Adrenal gland (tissue), 12 donors: Measurements from ENCODE around the gene ACTN1. TPM values are rescaled to one million over a fixed set of nuclear protein-coding genes. Genes with fewer than 3 reads are reported as not detected.

ENCODE experiments used
- DNase-seq, 7 donors: peaks; one replicate each; pipeline ENCODE4 v3.0.0-alpha.2; 2019 to 2020
- H3K27ac ChIP-seq, 5 donors: fragments of 200-600 bp; sonication (generic) in 4 of 5; 1 replicate in 3 of 5; 2 replicates in 2 of 5; pipeline versions ENCODE4 v1.5.1 to v1.8.0; 2016 to 2020; ENCODE audit warnings: mild to moderate bottlenecking in 1 of 5
- H3K27me3 ChIP-seq: fragments of 200-600 bp; 2 replicates; pipeline ENCODE4 v1.8.0; 2021
- H3K36me3 ChIP-seq, 2 donors: fragments of 200-600 bp; replicated peaks in 1 of 2; 1 replicate in 1 of 2; 2 replicates in 1 of 2; pipeline versions ENCODE4 v1.5.1 to v1.8.0; 2018 to 2022
- H3K4me1 ChIP-seq, 2 donors: fragments of 200-600 bp; replicated peaks in 1 of 2; 1 replicate in 1 of 2; 2 replicates in 1 of 2; pipeline versions ENCODE4 v1.5.1 to v1.8.0; 2018 to 2021
- H3K4me3 ChIP-seq, 4 donors: fragments of 200-600 bp; sonication (generic) in 3 of 4; one replicate each; pipeline ENCODE4 v1.5.1; 2016 to 2018
- H3K9me3 ChIP-seq, 3 donors: fragments of 200-600 bp; sonication (generic) in 1 of 3; replicated peaks in 1 of 3; 1 replicate in 2 of 3; 2 replicates in 1 of 3; pipeline versions ENCODE4 v1.5.1 to v1.8.0; 2016 to 2021
- POLR2A ChIP-seq, 2 donors: fragments of 450-650 bp; IDR thresholded peaks; one replicate each; pipeline ENCODE4 v1.6.1; 2017; ENCODE audit warnings: antibody characterized with exemption in 2 of 2, mild to moderate bottlenecking in 2 of 2, moderate library complexity in 1 of 2
- WGBS, 4 donors: extraction: QIAGEN DNeasy Blood & Tissue Kit in 2 of 4; methylation state at CpG; one replicate each; pipeline versions ENCODE4 v1.1.5 to v1.1.7; 2013 to 2017; 5-methylcytosine and 5-hydroxymethylcytosine counted together
- intact Hi-C, 2 donors: fragments of 100-400 bp; cut with DNase I; formaldehyde crosslinking; loops; one replicate each; pipeline versions ENCODE4 v1.14.1 to v1.15.0; 2022 to 2023
- polyA plus RNA-seq, 3 donors: library from polyadenylated mRNA; stranded (reverse); fragments of 200-250 nt in 2 of 3; fragments of 350-450 nt in 1 of 3; fragmentation: Illumina TruSeq in 1 of 3; extraction: RNeasy Lipid Tissue Mini Kit (QIAGEN cat#74804) in 1 of 3; gene quantifications; one replicate each; pipeline ENCODE4 v1.2.3, GENCODE V29; 2013 to 2014
- total RNA-seq, 9 donors: library from RNA; depleted of rRNA in 4 of 9; stranded (reverse); fragments of >200 nt in 4 of 9; fragments of 120-200 nt in 1 of 9; fragmentation: NEBNext Ultra II Directional in 1 of 9; extraction: Animal tissue kit (Norgen Biotek cat#: 25700) in 1 of 9; gene quantifications; one replicate each; pipeline versions ENCODE4 v1.1.0 to v1.2.4, GENCODE V29; 2013 to 2023
- TF ChIP-seq, protein P1 (sequence below), 6 experiments: fragments of 450-650 bp in 4 of 6; fragments of 200-600 bp in 2 of 6; sonication (generic) in 1 of 6; IDR thresholded peaks; 1 replicate in 5 of 6; 2 replicates in 1 of 6; pipeline versions ENCODE4 v1.5.1 to v1.8.0; 2016 to 2021; ENCODE audit warnings: antibody characterized with exemption in 6 of 6, mild to moderate bottlenecking in 2 of 6, moderate library complexity in 1 of 6
- donor health status: healthy with polysubstance abuse.
- donor health status: Bipolar disorder and iron deficiency.
- donor health status: DM: yes; HTN: yes; CAD: no.
- donor health status: DM: no; HTN: no; CAD: no.
- donor health status: DM: no; HTN: no; CAD: no.
- donor health status: DM: yes; HTN: yes; CAD: no.

Gene ACTN1
- total and polyA plus RNA-seq, 12 donors = 11.6 to 180 (median 74.3) TPM

DNA sequence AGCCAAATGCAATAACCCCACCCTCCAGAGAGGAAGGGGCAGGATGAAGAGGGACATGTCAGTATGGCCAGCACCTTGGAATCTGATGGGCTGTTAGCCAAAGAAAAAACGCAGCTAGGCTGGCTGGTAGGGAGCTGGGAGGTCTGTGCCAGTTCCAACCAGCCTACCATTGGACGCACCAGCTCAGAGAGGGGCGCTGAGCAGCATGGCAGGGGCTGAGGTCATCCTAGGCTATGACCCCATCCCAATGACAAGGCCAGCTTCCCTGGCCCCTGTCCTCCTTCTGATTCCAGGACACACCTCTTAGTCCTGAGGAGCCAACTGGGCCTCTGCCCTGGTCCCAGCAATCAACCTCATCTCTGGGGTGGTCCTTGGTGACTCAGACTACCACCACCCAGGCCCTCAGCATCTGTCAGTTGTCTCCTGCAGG, 12.2 kb downstream of the ACTN1 start:
- no peaks in the 10 kb centered on the region for H3K9me3 ChIP-seq
- peak overlapping the region in 2 of 5 donors; percentile 11 to 23 for H3K27ac ChIP-seq
- no peaks in the 10 kb centered on the region for H3K27me3 ChIP-seq
- no peak overlapping the region for H3K4me3 ChIP-seq
- DNase-seq = peak in 6 of 7 donors; percentile 62 to 75 (median 66)
- 13 to 43% (median 32%) methylated on average over 2 to 3 of the region's 3 CpGs for WGBS, 4 donors
- intact Hi-C loops = no loop called here
- TF ChIP-seq POLR2A (IDR thresholded peaks at IDR 0.05) = no peak
- TF ChIP-seq, protein P1, sequence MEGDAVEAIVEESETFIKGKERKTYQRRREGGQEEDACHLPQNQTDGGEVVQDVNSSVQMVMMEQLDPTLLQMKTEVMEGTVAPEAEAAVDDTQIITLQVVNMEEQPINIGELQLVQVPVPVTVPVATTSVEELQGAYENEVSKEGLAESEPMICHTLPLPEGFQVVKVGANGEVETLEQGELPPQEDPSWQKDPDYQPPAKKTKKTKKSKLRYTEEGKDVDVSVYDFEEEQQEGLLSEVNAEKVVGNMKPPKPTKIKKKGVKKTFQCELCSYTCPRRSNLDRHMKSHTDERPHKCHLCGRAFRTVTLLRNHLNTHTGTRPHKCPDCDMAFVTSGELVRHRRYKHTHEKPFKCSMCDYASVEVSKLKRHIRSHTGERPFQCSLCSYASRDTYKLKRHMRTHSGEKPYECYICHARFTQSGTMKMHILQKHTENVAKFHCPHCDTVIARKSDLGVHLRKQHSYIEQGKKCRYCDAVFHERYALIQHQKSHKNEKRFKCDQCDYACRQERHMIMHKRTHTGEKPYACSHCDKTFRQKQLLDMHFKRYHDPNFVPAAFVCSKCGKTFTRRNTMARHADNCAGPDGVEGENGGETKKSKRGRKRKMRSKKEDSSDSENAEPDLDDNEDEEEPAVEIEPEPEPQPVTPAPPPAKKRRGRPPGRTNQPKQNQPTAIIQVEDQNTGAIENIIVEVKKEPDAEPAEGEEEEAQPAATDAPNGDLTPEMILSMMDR (IDR thresholded peaks at IDR 0.05) = no peak
- peaks cover 15 to 65% of the 10 kb centered on the region in 2 donors for H3K4me1 ChIP-seq
- no peaks in the 10 kb centered on the region for H3K36me3 ChIP-seq

DNA sequence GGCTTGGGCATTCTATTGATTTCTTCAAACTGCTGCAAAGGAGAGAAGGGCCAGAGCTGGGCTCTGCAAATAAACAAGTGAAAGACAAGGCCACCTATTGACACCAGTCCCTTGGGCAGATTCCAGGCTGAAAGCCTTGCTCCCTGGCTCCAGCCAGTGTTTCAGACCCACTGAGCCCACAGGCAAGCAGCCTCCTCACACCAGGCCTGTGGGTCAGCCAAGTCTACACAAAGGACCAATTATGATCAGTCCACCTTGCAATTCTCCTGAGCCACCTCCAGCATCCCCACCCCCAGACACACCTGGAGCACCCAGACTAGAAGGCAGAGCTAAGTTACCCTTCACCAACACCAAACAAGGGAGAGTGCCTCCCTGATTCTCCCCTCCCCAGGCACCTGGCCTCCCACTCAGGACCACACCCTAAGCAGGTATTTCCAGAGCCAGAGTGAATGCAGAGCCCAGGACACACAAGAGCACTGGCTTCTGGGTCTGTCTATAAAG, 13.8 kb downstream of the ACTN1 start:
- Histone ChIP-seq H3K36me3 (no peaks in the 10 kb centered on the region), H3K27ac (peak overlapping the region in 1 of 5 donors; percentile 57)

DNA sequence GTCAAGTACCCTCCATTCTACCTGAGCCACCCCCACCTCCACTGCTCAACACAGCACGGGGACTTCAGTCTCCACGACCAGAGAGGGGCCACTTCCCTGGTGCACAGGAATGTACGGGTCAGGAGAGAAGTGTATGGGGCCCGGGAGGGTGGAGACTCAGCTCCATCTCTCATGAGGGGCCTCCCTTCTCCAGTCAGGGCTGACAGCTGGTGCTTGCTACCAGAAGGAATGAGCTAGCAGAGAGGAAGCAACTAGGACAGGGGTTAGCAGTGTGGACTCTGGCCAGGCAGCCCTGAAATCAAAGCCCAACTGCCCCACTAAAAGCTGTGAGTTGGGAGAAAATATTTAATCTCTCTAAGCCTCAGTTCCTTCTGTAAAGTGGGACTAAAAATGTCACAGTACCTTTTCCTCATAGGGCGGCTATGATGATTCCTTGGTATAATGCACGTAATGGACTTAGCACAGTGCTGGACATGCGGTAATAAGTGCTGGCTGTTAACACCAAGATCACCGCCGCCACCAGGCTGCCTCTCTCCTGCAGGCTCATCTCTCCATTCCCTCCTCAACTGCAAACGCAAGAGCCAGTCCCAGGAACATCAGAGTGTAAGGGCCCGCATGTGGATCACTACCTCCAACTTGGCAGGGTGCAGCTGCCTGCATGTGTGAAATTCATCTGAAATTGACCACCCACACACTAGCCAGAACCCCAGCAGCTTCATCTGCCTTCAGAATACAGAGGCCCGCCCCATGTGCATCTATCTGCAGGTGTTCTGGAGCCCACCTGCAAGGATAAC, 14.6 kb downstream of the ACTN1 start:
- Histone ChIP-seq H3K4me1 (peaks cover 15 to 54% of the 10 kb centered on the region in 2 donors), H3K9me3 (no peaks in the 10 kb centered on the region), H3K36me3 (no peaks in the 10 kb centered on the region), H3K27ac (peak overlapping the region in 2 of 5 donors; percentile 11 to 43), H3K27me3 (no peaks in the 10 kb centered on the region), H3K4me3 (no peak overlapping the region)
- intact Hi-C loops = loop anchor here in 1 of 2 donors (5.0 kb wide), 1 partner anchor 1202 kb away; no protein-coding TSS in a partner anchor
- WGBS, 4 donors = 73 to 82% (median 81%) methylated on average over 11 to 12 of the region's 12 CpGs
- no peak for DNase-seq
- TF ChIP-seq, protein P1 (IDR thresholded peaks at IDR 0.05) = no peak
- TF ChIP-seq POLR2A (IDR thresholded peaks at IDR 0.05) = no peak

More for the DNA sequence above, 13.8 kb downstream of the ACTN1 start:
- peaks cover 15 to 61% of the 10 kb centered on the region in 2 donors for H3K4me1 ChIP-seq
- no peaks in the 10 kb centered on the region for H3K9me3 ChIP-seq
- TF ChIP-seq, protein P1 (IDR thresholded peaks at IDR 0.05) = no peak
- no peak for TF ChIP-seq POLR2A (IDR thresholded peaks at IDR 0.05)
- no peaks in the 10 kb centered on the region for H3K27me3 ChIP-seq
- H3K4me3 ChIP-seq = no peak overlapping the region
- intact Hi-C loops = no loop called here
- DNase-seq = peak in 1 of 7 donors; percentile 33

DNA sequence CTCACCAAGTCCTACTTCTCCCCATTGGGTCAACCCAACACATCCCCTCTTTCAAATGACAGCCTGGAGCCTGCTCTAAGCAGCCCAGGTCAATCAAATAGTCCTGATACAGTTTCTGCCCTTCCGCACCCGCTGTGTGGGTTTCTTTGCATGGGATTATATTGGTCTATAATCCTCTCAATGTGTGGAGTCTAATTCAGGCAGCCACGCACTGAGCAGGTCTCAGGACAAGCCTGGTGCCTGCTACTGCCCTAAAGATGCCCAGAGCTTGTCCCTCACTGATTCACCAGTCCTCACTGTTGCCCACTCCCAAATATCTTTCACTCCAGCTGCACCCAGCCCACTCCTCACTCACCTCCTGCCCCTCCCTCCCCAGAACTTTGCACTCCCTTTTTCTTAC, 16.4 kb downstream of the ACTN1 start:
- Histone ChIP-seq H3K27ac (peak overlapping the region in 2 of 5 donors; percentile 37 to 62), H3K27me3 (no peaks in the 10 kb centered on the region), H3K4me3 (no peak overlapping the region), H3K36me3 (no peaks in the 10 kb centered on the region), H3K9me3 (no peaks in the 10 kb centered on the region), H3K4me1 (peaks cover 33 to 54% of the 10 kb centered on the region in 2 donors)
- no peak for DNase-seq
- intact Hi-C loops = loop anchor here in 1 of 2 donors (5.0 kb wide), 1 partner anchor 1200 kb away; no protein-coding TSS in a partner anchor
- TF ChIP-seq, protein P1 (IDR thresholded peaks at IDR 0.05) = no peak
- TF ChIP-seq POLR2A (IDR thresholded peaks at IDR 0.05) = no peak
- WGBS, 4 donors = 96 to 100% (median 97%) methylated on average over 3 of the region's 3 CpGs
